Peyer's patch (tissue), 4 donors: ENCODE results near the gene CADPS2. TPM values are rescaled to one million over a fixed set of nuclear protein-coding genes. Genes with fewer than 3 reads are reported as not detected.

ENCODE experiments used
- DNase-seq, 3 donors: peaks; one replicate each; pipeline ENCODE4 v3.0.0-alpha.2; 2017 to 2019
- H3K27ac ChIP-seq, 4 donors: fragments of 200-600 bp; sonication (generic); one replicate each; pipeline ENCODE4 v1.5.1; 2016 to 2019
- H3K27me3 ChIP-seq, 2 donors: fragments of 200-600 bp; sonication (generic); one replicate each; pipeline ENCODE4 v1.5.1; 2019
- H3K36me3 ChIP-seq, 3 donors: fragments of 200-600 bp; sonication (generic); one replicate each; pipeline ENCODE4 v1.5.1; 2016 to 2019
- H3K4me1 ChIP-seq, 4 donors: fragments of 200-600 bp; sonication (generic); one replicate each; pipeline ENCODE4 v1.5.1; 2016 to 2019
- H3K4me3 ChIP-seq, 4 donors: fragments of 200-600 bp; sonication (generic); 1 replicate in 3 of 4; 2 replicates in 1 of 4; pipeline ENCODE4 v1.5.1; 2016 to 2019; ENCODE audit warnings: mild to moderate bottlenecking in 1 of 4
- H3K9me3 ChIP-seq, 4 donors: fragments of 200-600 bp; sonication (generic); one replicate each; pipeline ENCODE4 v1.5.1; 2016 to 2019; ENCODE audit warnings: mild to moderate bottlenecking in 1 of 4
- POLR2A ChIP-seq, 2 donors: fragments of 450-650 bp; IDR thresholded peaks; one replicate each; pipeline ENCODE4 v1.5.1; 2017; ENCODE audit warnings: antibody characterized with exemption in 2 of 2, mild to moderate bottlenecking in 2 of 2, moderate library complexity in 2 of 2
- total RNA-seq, 4 donors: library from RNA; depleted of rRNA; stranded (reverse); fragments of >200 nt; gene quantifications; one replicate each; pipeline ENCODE4 v1.1.0, GENCODE V29; 2016
- TF ChIP-seq, protein P1 (sequence below), 6 experiments: fragments of 450-650 bp in 4 of 6; fragments of 200-600 bp in 2 of 6; sonication (generic) in 1 of 6; IDR thresholded peaks; one replicate each; pipeline ENCODE4 v1.5.1; 2017 to 2019; ENCODE audit warnings: antibody characterized with exemption in 6 of 6, mild to moderate bottlenecking in 3 of 6, moderate library complexity in 1 of 6

The CADPS2 gene
- total RNA-seq, 4 donors from 2014 or later: 11.4 to 21.5 (median 16.5) TPM

DNA sequence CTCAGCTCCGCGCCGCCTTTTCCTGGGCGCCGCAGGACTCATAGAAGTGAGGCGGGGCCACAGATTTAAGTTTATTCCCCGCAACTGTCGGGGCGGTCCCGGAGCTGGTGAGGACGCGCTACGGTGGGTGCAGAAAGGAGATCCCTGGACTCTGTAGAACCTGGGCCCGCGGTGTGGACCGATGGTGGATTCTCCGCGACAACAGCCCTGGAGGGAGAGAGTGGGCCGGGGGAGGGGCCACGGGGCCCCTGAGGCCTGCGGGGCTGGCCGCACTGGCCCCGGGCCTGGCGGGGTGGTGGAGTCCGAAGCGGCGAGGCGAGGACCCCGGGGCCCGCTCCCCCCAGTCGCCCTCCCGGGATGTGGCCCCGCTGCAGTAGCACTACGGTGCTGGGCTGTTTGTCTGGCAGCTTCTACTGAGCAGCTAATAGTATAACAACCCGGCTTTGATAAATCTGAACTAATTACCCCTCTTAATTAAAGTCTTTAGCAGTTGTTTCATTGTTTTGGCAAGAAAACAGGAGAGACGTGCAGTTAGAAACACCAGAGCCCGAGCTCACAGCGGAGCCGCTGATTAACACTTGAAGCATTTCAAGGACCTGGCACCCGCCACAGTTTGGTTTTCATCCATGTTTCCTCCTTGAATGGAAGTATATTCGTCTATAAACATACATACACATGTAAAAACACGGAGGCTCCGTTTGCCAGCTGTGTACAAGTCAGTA, 585.9 kb downstream of the CADPS2 start:
- H3K9me3 ChIP-seq: peaks cover 0 to 4% (median 0%) of the 10 kb centered on the region in 4 donors
- H3K27me3 ChIP-seq: peaks cover 0 to 52% of the 10 kb centered on the region in 2 donors
- no peaks in the 10 kb centered on the region for H3K36me3 ChIP-seq
- H3K27ac ChIP-seq: no peak overlapping the region
- no peak for DNase-seq
- H3K4me3 ChIP-seq: peak overlapping the region in 1 of 4 donors; percentile 22
- H3K4me1 ChIP-seq: peaks cover 0 to 27% (median 0%) of the 10 kb centered on the region in 4 donors
- TF ChIP-seq, protein P1, sequence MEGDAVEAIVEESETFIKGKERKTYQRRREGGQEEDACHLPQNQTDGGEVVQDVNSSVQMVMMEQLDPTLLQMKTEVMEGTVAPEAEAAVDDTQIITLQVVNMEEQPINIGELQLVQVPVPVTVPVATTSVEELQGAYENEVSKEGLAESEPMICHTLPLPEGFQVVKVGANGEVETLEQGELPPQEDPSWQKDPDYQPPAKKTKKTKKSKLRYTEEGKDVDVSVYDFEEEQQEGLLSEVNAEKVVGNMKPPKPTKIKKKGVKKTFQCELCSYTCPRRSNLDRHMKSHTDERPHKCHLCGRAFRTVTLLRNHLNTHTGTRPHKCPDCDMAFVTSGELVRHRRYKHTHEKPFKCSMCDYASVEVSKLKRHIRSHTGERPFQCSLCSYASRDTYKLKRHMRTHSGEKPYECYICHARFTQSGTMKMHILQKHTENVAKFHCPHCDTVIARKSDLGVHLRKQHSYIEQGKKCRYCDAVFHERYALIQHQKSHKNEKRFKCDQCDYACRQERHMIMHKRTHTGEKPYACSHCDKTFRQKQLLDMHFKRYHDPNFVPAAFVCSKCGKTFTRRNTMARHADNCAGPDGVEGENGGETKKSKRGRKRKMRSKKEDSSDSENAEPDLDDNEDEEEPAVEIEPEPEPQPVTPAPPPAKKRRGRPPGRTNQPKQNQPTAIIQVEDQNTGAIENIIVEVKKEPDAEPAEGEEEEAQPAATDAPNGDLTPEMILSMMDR (IDR thresholded peaks at IDR 0.05): no peak
- no peak for TF ChIP-seq POLR2A (IDR thresholded peaks at IDR 0.05)

DNA sequence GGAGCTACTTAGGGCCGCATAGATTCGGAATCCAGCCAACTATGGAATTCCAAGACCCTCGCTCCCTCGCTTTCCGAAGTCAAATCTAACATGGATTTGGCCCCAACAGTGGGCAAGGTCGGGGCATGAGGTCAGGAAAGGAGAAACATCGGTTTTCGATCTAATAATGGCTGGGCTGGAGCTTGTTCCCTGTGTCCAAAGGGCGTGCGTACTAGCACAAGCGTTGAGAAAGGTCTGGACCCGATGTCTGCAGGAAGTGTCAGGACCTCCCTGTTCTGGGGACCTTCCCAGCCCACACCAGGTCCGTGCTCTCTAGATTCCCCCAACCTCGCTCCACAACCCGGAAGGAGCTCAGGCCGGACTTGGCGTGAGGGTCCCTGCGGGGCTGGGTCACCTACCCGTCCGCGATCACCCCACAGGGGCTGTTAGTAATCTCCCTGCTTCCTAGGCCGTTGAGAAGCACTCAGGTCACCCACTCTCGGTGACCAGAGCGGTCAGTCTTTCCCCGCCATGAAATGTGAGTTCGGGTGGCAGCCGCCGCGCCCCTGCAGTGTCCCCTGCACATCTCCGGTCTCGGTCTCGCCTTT, 586.5 kb downstream of the CADPS2 start:
- peaks cover 0 to 21% (median 0%) of the 10 kb centered on the region in 4 donors for H3K4me1 ChIP-seq
- no peak for DNase-seq
- peak overlapping the region in 1 of 4 donors; percentile 22 for H3K4me3 ChIP-seq
- no peak overlapping the region for H3K27ac ChIP-seq
- peaks cover 0 to 45% of the 10 kb centered on the region in 2 donors for H3K27me3 ChIP-seq
- no peaks in the 10 kb centered on the region for H3K36me3 ChIP-seq
- peaks cover 0 to 4% (median 0%) of the 10 kb centered on the region in 4 donors for H3K9me3 ChIP-seq
- TF ChIP-seq POLR2A (IDR thresholded peaks at IDR 0.05): no peak
- TF ChIP-seq, protein P1 (IDR thresholded peaks at IDR 0.05): no peak

DNA sequence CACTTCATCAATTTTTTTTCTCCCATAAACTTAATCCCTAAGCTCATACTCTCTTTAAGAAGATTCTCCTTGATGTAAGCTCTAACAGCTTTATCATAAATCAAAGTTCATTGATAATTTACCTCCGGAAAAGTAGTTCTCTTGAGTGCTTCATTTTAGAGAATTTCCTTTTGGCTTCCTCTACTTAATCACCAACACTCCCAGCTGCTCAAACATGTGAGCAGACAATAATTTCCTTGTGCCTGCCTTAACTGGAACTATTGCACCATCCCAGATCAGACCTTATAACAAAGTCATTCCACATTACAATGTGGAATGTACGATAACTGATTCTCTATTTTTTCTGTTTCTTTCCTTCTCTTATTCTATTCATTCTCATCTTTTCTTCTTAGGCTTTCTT, 587.6 kb downstream of the CADPS2 start:
- no peak for TF ChIP-seq POLR2A (IDR thresholded peaks at IDR 0.05)
- TF ChIP-seq, protein P1 (IDR thresholded peaks at IDR 0.05): no peak
- peaks cover 0 to 34% of the 10 kb centered on the region in 2 donors for H3K27me3 ChIP-seq
- no peaks in the 10 kb centered on the region for H3K36me3 ChIP-seq
- no peaks in the 10 kb centered on the region for H3K9me3 ChIP-seq
- H3K4me3 ChIP-seq: no peak overlapping the region
- no peak overlapping the region for H3K27ac ChIP-seq
- peaks cover 0 to 11% (median 0%) of the 10 kb centered on the region in 4 donors for H3K4me1 ChIP-seq
- DNase-seq: no peak

DNA sequence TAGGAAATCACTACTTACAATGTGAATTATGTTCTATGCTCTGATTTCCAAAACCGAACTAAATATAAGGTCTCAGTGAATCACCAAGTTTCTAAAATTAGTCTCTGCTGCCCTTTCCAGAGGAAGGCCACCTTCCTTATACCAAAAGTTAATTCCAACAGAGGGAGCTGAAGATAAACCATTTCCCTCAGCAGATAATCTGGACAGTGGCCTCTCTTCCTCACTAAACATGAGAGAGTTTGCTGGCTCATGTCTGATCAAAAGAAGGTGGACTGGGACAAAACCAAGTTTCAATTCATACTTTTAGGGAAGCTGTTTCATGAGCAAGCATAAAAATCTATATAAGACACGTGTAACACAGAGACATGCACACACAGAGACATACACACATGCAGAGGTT, 588.1 kb downstream of the CADPS2 start:
- Histone ChIP-seq H3K4me1 (peaks cover 0 to 8% (median 0%) of the 10 kb centered on the region in 4 donors), H3K27me3 (peaks cover 0 to 31% of the 10 kb centered on the region in 2 donors), H3K27ac (no peak overlapping the region), H3K9me3 (no peaks in the 10 kb centered on the region), H3K4me3 (no peak overlapping the region), H3K36me3 (no peaks in the 10 kb centered on the region)
- no peak for DNase-seq
- TF ChIP-seq, protein P1 (IDR thresholded peaks at IDR 0.05): no peak
- no peak for TF ChIP-seq POLR2A (IDR thresholded peaks at IDR 0.05)

DNA sequence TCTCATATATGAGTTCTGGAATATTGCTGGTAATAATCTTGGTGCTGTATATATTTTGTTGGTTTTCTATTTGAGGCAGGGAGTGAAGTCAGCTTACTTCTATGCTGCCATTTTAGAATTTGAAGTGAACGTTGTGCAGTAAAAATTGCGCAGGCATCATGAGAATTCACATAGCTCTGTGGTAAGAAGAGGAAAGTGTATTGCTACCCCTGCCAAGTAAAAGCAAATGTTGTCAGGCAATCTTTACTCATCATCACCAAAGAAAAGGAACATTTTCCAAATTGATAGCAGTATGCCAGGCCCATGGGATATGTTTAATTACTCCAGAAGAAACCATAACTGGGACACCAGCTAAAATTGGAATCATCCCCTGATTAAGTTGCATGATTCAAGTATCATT, 595.1 kb downstream of the CADPS2 start:
- no peak for TF ChIP-seq POLR2A (IDR thresholded peaks at IDR 0.05)
- TF ChIP-seq, protein P1 (IDR thresholded peaks at IDR 0.05): no peak
- H3K27ac ChIP-seq: no peak overlapping the region
- no peaks in the 10 kb centered on the region for H3K9me3 ChIP-seq
- DNase-seq: no peak
- H3K27me3 ChIP-seq: no peaks in the 10 kb centered on the region
- H3K36me3 ChIP-seq: no peaks in the 10 kb centered on the region
- no peaks in the 10 kb centered on the region for H3K4me1 ChIP-seq
- H3K4me3 ChIP-seq: no peak overlapping the region
